H1 (cell line): ENCODE measurements around the gene PSMC3. TPM values are rescaled to one million over a fixed set of nuclear protein-coding genes. Genes with fewer than 3 reads are reported as not detected.

ENCODE experiments used
- KDM1A ChIP-seq: fragments of 200-600, 300-600 bp; sonication (generic); IDR thresholded peaks from 2 replicates; pipeline ENCODE4 v1.7.1; 2016; ENCODE audit warnings: mild to moderate bottlenecking, low read length, borderline replicate concordance
- TBP ChIP-seq: IDR thresholded peaks from 2 replicates; pipeline ENCODE4 v1.6.1; 2011; ENCODE audit warnings: low read depth, low read length, improper control_type of control experiment
- polyA plus RNA-seq, 7 experiments: library from polyadenylated mRNA; depleted of rRNA in 3 of 7; stranded (reverse) in 5 of 7; unstranded in 2 of 7; fragments of >200 nt in 5 of 7; fragments of 200-250 nt in 2 of 7; gene quantifications; 1 replicate in 5 of 7; 2 replicates in 1 of 7; 4 replicates in 1 of 7; pipeline versions ENCODE4 v1.2.1 to v1.2.3, GENCODE V29; 2011 to 2013; ENCODE audit warnings: missing spikeins in 2 of 7, mixed read lengths in 2 of 7
- total RNA-seq: library from RNA; stranded (reverse); fragmentation: NEBNext Ultra II Directional; extraction: Animal tissue kit (Norgen Biotek cat#: 25700); gene quantifications from 2 replicates; pipeline ENCODE4 v1.2.1, GENCODE V29; 2021

PSMC3 gene
- total and polyA plus RNA-seq, 2 of the 8 experiments (the other 6 are each of a cell fraction or from before 2014, with no cell fraction given), result 105 to 160 TPM

DNA sequence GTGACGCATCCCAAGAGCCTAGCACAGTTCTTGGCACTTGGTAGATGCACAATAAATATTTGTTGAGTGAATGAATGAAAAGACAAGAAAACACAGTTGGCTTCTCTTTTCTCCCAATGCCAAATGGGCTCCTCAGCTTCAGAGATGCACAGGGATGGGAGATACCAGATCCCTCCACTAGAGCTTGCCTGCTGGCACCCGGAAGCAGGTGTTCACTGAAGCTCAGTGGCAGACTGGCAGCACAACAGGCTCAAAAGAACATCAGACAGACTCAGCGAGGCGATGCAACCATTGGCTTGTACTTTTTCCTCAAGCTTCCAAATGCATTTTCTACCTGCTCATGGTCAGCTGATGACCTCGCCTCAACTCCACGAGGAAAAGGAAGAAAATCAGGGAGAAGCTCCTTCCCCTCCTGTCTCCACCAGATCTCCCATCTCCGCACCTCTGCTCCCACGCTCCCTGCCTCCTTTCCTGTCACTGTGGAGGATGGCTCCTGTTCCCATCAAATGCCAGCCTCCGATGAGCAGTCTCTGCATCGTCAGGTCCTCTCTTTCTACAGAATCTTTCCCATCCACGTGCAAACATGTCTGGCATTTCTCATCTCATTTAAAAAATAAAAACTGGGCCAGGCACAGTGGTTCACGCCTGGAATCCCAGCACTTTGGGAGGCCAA lies 16.9 kb upstream of the PSMC3 start (continued):
- TF ChIP-seq TBP (no peak), KDM1A (no peak)
- TF ChIP-seq, all 59 proteins: peak for 2
